Large intestine (tissue), 3 donors: Measurements from ENCODE around the gene CFAP410. TPM values are rescaled to one million over a fixed set of nuclear protein-coding genes. Genes with fewer than 3 reads are reported as not detected.

Experiments used
- DNase-seq, 2 donors: peaks; one replicate each; pipeline versions ENCODE4 v3.0.0 to v3.0.0-alpha.2; 2013
- H3K27ac ChIP-seq: one replicate; pipeline ENCODE4 v1.5.1; 2013; ENCODE audit warnings: low read length
- H3K27me3 ChIP-seq: 2 replicates; pipeline ENCODE4 v1.6.1; 2013; ENCODE audit warnings: low read length; ENCODE audit not compliant: control insufficient read depth, insufficient read depth
- H3K36me3 ChIP-seq: 2 replicates; pipeline ENCODE4 v1.6.1; 2013; ENCODE audit warnings: low read length; ENCODE audit not compliant: control insufficient read depth, insufficient read depth
- H3K4me1 ChIP-seq: one replicate; pipeline ENCODE4 v1.6.1; 2013; ENCODE audit warnings: low read length; ENCODE audit not compliant: control insufficient read depth, insufficient read depth
- H3K4me3 ChIP-seq: one replicate; pipeline ENCODE4 v1.5.1; 2013; ENCODE audit warnings: low read length
- H3K9me3 ChIP-seq: one replicate; pipeline ENCODE4 v1.6.1; 2013; ENCODE audit warnings: mild to moderate bottlenecking, low read depth, low read length, moderate library complexity; ENCODE audit not compliant: control insufficient read depth
- WGBS: methylation state at CpG from one replicate; pipeline ENCODE4 v1.1.5; 2013; ENCODE audit warnings: low lambda C conversion rate; ENCODE audit not compliant: insufficient coverage; 5-methylcytosine and 5-hydroxymethylcytosine counted together
- polyA plus RNA-seq: library from polyadenylated mRNA; unstranded; fragments of 120-200 nt; gene quantifications from one replicate; pipeline ENCODE4 v1.2.1, GENCODE V29; 2013

Gene CFAP410
- polyA plus RNA-seq, 1 donor: 33.0 TPM

DNA sequence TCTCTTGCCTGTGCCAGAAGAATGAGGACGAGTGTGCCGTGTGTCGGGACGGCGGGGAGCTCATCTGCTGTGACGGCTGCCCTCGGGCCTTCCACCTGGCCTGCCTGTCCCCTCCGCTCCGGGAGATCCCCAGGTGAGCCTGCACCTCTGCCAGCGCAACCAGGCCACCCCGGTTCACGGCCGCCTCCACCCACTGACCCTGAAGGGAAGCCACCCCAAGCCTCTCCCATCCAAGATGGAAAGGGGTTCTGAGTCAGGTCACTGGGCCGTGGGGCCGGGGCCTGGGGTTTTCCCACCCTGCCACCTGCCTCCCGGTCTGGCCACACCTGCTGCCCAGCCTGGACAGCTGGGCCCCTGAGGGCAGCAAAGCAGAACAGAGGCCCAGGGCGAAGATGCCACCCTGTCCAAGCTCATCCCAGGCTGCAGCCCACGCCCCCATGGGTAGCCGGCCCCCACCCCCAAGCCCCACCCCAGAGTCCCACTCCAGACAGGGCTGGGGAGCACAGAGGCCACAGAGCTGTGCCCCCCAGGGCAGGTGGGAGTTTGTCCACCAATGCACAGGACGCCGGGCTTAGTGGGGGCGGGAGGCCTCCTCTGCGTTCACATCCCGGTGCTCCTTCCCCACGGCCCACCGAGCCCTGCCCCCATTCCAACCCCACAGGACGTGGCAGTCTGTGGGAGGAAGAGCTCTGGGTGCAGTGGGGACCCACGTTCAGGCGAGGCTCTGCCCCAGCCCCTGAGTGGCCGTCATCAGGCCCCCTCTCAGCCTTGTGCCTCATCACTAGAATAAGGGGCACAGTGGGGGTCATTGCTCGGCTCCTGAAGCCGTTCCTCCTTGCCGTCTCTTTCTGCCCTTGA, 47.9 kb downstream of the CFAP410 start:
- no peak for DNase-seq
- H3K4me3 ChIP-seq: no peak overlapping the region
- H3K4me1 ChIP-seq: no peaks in the 10 kb centered on the region
- H3K9me3 ChIP-seq: peaks cover 3% of the 10 kb centered on the region
- H3K27ac ChIP-seq: no peak overlapping the region
- no peaks in the 10 kb centered on the region for H3K36me3 ChIP-seq
- no CpG with 5 or more reads among the region's 33 CpGs for WGBS
- H3K27me3 ChIP-seq: peaks cover 5% of the 10 kb centered on the region

DNA sequence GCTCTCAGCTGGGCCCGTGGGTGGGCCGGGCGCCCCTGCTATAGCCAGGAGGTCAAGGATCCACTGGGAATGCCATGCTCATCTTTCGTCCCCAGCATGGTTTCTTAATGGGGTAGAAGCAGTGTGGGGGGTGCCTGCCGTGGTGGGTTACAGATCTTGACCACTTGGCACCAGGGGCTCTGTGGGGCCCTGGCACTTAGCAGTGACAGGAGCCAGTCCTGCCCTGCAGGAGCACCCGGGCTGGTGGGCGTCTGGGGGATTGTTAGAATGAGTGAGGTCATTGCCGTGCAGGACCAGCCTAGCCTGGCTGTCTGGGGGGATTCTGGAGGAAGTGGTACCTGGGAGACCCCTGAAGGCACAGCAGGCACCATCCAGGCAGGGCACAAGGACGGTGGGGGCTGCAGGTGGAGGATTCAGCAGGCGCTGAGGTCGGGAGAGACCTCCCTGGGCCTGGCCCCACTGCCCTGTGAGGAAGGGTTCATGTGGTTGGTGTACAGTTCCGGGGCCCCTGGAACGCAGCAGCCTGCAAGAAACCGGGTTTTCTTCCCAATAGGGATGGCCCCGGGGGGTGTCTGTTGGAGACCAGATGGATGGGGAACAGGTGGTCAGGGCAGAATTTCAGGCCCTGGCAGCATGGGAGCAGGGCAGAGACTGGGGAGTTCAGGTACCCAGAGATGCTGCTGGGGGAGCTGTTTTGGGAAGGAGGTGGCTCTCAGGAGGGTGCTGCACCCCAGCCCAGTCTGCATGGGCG, 48.7 kb downstream of the CFAP410 start:
- Histone ChIP-seq H3K4me3 (no peak overlapping the region), H3K9me3 (peaks cover 5% of the 10 kb centered on the region), H3K27me3 (peaks cover 7% of the 10 kb centered on the region), H3K36me3 (no peaks in the 10 kb centered on the region), H3K27ac (no peak overlapping the region), H3K4me1 (peaks cover under 1% of the 10 kb centered on the region)
- WGBS: no CpG with 5 or more reads among the region's 16 CpGs
- DNase-seq: no peak

DNA sequence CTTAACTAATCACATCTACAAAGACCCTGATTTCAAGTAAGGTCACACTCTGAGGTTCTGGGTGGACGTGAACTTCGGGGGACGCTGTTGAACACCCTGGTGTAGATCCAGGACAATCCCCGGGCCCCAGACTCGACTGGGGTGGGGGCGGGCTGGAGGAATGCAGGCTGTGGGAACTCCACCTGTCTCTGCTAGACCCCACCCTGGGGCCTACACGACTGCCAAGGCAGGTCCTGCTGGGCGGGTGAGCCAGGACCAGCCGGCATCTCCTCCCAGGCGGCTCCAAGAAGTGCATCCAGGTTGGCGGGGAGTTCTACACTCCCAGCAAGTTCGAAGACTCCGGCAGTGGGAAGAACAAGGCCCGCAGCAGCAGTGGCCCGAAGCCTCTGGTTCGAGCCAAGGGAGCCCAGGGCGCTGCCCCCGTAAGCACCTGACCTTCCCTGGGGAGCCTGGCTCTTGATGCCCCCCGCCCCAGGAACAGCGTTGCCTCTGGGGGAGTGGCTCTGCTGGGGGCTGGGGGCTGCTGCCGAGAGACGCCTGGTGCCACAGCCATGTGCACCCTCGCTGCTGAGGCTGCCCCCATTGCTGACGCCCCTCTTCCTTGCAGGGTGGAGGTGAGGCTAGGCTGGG, 49.7 kb downstream of the CFAP410 start:
- Histone ChIP-seq H3K9me3 (peaks cover 8% of the 10 kb centered on the region), H3K36me3 (no peaks in the 10 kb centered on the region), H3K4me1 (peaks cover 6% of the 10 kb centered on the region), H3K27me3 (peaks cover 9% of the 10 kb centered on the region), H3K27ac (no peak overlapping the region), H3K4me3 (no peak overlapping the region)
- WGBS: no CpG with 5 or more reads among the region's 24 CpGs
- DNase-seq: no peak

DNA sequence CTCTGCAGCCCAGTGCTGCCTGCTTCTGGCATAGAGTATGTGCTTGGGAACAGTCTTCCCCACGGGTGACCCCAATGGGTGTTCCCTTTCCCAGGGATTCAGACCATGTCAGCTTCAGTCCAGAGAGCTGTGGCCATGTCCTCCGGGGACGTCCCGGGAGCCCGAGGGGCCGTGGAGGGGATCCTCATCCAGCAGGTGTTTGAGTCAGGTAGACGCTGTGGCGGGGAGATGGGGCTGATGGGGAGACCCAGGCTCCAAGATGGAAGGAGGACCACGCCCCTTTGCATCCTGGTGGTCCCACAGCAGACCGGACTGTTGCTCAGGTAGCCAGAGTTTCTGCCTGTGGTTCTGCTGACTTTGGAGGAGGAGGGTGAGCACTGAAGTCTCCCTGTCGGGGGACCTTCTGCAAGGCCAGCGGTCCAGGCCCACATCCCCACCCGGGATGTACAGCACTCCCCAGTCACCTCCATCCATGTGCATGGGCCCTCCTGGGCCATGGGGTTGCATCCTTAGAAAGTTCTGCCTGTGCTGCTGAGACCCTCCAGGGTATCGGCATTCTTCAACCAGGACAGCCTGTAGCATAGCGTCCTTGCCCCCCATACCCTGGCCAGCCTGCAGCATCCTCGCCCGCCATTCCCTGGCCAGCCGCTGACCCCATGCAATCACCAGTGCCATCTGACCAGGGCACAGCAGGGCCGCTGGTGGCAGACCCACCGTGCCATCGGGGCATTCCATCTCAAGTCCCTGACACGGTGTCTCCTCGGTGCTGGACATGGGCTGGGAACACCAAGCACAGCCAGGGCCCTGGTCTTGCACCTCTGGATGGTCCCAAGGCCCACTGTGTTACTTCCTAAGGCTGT, 50.7 kb downstream of the CFAP410 start:
- H3K4me3 ChIP-seq: no peak overlapping the region
- no peaks in the 10 kb centered on the region for H3K36me3 ChIP-seq
- no peak for DNase-seq
- H3K27me3 ChIP-seq: peaks cover 9% of the 10 kb centered on the region
- peaks cover 6% of the 10 kb centered on the region for H3K4me1 ChIP-seq
- no peak overlapping the region for H3K27ac ChIP-seq
- peaks cover 8% of the 10 kb centered on the region for H3K9me3 ChIP-seq
- no CpG with 5 or more reads among the region's 23 CpGs for WGBS

DNA sequence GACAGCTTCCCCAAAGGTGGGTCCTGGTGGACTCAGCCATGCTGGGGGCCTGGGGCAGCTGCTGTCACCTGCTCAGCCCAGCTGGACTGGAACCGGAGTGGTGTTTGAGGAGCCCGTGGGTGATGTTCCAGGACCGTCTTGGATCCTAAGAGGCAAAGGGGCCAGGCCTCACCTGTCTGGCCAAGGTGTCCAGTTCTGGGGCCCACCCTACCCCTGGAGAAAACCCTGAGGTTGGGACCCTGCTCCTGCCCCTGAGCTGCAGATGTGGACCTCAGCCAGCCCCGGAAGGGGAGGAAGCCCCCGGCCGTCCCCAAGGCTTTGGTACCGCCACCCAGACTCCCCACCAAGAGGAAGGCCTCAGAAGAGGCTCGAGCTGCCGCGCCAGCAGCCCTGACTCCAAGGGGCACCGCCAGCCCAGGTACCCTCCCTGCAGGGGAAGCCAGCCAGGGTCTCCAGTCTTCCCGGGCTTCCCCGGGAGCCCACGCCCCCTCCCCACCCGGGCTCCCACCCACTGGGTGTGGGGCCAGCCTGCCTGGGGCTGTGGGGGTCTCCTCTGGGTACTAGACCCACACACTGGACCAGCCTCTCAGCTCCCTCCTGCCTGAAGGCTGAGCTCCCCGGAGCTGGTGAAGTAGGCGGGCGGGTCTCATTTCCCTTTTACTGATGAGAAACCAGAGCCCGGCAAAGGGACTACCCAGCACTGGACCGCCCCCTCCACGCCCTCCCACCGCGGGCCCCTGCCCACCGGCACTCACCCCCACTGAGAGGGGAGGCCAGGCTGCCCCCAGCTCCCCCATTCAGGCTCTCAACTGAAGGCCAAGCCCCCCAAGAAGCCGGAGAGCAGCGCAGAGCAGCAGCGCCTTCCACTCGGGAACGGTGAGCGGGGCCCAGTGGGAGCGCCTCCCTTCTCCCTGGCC, 52.2 kb downstream of the CFAP410 start:
- peaks cover 6% of the 10 kb centered on the region for H3K4me1 ChIP-seq
- no CpG with 5 or more reads among the region's 31 CpGs for WGBS
- no peak for DNase-seq

DNA sequence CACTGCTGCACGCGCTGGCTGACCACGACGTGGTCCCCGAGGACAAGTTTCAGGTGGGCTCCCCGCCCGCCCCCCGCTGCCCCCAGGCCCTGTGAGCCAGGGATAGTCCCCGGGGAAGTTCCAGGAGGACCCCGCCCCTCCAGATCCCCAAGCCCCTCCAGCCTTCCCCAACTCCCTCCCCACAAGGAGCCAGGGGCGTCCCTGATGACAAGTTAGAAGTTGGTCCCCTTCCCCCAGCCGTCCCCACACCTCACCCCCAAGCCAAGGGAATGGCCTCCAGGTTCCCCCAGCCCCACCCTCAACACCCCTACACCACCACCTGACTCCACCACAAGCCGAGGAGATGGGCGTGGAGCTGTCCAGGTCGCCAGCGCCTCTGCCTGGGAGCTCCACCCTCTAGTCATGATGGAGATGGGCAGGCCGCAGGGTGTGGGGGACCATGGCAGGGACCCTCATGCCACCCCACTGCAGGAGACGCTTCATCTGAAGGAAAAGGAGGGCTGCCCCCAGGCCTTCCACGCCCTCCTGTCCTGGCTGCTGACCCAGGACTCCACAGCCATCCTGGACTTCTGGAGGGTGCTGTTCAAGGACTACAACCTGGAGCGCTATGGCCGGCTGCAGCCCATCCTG, 53.0 kb downstream of the CFAP410 start:
- H3K36me3 ChIP-seq: no peaks in the 10 kb centered on the region
- H3K27ac ChIP-seq: no peak overlapping the region
- H3K4me1 ChIP-seq: peaks cover 6% of the 10 kb centered on the region
- peaks cover 9% of the 10 kb centered on the region for H3K27me3 ChIP-seq
- H3K4me3 ChIP-seq: no peak overlapping the region
- no CpG with 5 or more reads among the region's 21 CpGs for WGBS
- no peak for DNase-seq
- peaks cover 8% of the 10 kb centered on the region for H3K9me3 ChIP-seq

More for the DNA sequence above, 52.2 kb downstream of the CFAP410 start:
- H3K27ac ChIP-seq: no peak overlapping the region
- peaks cover 9% of the 10 kb centered on the region for H3K27me3 ChIP-seq
- H3K9me3 ChIP-seq: peaks cover 8% of the 10 kb centered on the region
- no peaks in the 10 kb centered on the region for H3K36me3 ChIP-seq
- no peak overlapping the region for H3K4me3 ChIP-seq

DNA sequence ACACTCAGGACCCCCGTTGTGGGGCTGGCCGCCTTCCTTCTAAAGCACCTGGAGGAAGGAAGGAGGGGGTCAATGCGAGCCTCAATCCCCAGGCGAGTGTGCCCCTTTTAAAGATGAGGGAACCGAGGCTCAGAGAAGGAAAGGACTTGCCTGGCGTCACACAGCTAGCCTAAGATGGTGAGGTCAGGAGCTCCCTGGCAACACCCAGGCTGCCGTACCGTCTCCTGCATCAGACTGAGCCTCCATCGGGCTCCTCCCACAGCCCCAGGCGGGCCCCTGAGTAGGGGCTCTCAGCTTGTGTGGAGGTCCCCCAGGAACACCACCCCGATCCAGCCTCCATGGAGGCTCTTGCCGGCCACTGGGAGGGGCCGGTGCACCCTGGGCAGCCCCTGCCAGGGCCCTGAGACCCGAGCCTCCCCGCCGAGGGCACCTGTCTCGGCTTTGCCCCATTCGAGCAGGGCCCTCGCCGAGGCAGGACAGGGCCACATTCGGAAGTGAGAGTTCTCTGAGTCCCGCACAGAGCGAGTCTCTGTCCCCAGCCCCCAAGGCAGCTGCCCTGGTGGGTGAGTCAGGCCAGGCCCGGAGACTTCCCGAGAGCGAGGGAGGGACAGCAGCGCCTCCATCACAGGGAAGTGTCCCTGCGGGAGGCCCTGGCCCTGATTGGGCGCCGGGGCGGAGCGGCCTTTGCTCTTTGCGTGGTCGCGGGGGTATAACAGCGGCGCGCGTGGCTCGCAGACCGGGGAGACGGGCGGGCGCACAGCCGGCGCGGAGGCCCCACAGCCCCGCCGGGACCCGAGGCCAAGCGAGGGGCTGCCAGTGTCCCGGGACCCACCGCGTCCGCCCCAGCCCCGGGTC, 53.8 kb downstream of the CFAP410 start, which contains the start of gene AIRE:
TSS of gene AIRE (plus strand) at position 739 of the 855 bp plus-strand sequence. CDS start 131 bp downstream, outside the sequence.
- H3K36me3 ChIP-seq: no peaks in the 10 kb centered on the region
- H3K27ac ChIP-seq: no peak within 1 kb of the TSS
- peaks cover 6% of the 10 kb centered on the region for H3K4me1 ChIP-seq
- H3K4me3 ChIP-seq: peak within 1 kb of the TSS; percentile 5
- DNase-seq: peak in 1 of 2 donors; percentile 77
- no CpG with 5 or more reads among the region's 56 CpGs for WGBS
- H3K9me3 ChIP-seq: peaks cover 8% of the 10 kb centered on the region
- H3K27me3 ChIP-seq: peaks cover 9% of the 10 kb centered on the region

DNA sequence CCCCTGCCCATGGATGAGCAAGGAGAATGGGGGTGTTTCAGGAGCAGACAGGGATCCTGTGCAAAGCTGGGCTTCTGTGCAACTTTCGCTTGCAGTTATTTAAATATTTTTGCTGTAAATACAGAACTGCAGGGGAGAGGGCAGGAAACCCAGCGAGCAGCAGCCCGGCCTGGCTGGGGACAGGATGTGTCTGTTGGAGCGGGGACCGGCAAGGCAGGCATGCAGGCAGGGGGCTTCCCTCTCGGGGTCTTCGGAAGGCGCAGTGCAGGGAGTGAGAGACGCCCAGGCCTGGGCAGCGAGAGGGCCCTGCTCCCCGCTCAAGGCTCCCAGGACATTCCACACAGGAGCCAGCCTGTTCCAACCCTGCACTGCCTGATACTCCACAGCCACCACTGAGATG, 55.2 kb downstream of the CFAP410 start:
- DNase-seq: no peak
- peaks cover 9% of the 10 kb centered on the region for H3K27me3 ChIP-seq
- no peaks in the 10 kb centered on the region for H3K36me3 ChIP-seq
- H3K4me1 ChIP-seq: peaks cover 6% of the 10 kb centered on the region
- WGBS: no CpG with 5 or more reads among the region's 11 CpGs
- H3K9me3 ChIP-seq: peaks cover 8% of the 10 kb centered on the region
- H3K4me3 ChIP-seq: no peak overlapping the region
- no peak overlapping the region for H3K27ac ChIP-seq
